Measurements from ENCODE around the gene ARMH3.

DNA sequence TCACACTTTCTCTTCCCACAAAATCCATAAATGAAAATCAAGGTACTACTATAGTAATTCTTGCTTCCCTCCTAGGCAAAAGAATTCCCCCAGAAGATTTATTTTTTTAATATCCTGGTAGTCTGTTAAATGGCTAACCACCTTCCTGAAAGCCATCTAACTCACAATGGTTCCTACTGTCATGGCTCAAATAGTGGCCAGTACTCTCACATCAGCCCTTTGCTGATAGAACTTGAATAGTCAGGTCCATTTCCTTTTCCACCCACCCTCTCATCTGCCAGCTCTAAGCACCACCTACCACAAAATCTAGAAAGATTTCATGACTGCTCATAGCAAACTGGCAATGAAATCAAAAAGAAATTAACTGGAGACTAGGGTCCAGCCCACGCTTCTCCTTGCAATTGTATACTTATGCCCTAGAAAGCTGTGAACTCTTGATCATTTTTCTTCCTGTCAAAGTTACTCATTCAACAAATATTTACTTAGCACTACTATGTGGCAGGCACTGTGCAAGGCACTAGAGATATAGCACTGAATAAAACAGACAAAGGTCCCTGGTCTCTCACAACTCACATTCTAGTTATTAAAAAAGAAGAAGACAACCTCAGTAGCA, 60.4 kb downstream of the ARMH3 start:
- no peak for TF ChIP-seq JUND (IDR thresholded peaks at IDR 0.05; ENCODE audit: low read depth, low read length)
- no peak for TF ChIP-seq POLR2AphosphoS5 (IDR thresholded peaks at IDR 0.05; ENCODE audit: low read length)
- TF ChIP-seq, protein P1, sequence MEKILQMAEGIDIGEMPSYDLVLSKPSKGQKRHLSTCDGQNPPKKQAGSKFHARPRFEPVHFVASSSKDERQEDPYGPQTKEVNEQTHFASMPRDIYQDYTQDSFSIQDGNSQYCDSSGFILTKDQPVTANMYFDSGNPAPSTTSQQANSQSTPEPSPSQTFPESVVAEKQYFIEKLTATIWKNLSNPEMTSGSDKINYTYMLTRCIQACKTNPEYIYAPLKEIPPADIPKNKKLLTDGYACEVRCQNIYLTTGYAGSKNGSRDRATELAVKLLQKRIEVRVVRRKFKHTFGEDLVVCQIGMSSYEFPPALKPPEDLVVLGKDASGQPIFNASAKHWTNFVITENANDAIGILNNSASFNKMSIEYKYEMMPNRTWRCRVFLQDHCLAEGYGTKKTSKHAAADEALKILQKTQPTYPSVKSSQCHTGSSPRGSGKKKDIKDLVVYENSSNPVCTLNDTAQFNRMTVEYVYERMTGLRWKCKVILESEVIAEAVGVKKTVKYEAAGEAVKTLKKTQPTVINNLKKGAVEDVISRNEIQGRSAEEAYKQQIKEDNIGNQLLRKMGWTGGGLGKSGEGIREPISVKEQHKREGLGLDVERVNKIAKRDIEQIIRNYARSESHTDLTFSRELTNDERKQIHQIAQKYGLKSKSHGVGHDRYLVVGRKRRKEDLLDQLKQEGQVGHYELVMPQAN (conservative IDR thresholded peaks at IDR 0.05): no peak
- no peak for TF ChIP-seq NR2F1 (conservative IDR thresholded peaks at IDR 0.05)
- no peak for TF ChIP-seq TAF1 (IDR thresholded peaks at IDR 0.05; ENCODE audit: borderline replicate concordance, low read depth, low read length)
- TF ChIP-seq, protein P2, sequence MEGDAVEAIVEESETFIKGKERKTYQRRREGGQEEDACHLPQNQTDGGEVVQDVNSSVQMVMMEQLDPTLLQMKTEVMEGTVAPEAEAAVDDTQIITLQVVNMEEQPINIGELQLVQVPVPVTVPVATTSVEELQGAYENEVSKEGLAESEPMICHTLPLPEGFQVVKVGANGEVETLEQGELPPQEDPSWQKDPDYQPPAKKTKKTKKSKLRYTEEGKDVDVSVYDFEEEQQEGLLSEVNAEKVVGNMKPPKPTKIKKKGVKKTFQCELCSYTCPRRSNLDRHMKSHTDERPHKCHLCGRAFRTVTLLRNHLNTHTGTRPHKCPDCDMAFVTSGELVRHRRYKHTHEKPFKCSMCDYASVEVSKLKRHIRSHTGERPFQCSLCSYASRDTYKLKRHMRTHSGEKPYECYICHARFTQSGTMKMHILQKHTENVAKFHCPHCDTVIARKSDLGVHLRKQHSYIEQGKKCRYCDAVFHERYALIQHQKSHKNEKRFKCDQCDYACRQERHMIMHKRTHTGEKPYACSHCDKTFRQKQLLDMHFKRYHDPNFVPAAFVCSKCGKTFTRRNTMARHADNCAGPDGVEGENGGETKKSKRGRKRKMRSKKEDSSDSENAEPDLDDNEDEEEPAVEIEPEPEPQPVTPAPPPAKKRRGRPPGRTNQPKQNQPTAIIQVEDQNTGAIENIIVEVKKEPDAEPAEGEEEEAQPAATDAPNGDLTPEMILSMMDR (IDR thresholded peaks at IDR 0.05 in 2 of 3, conservative IDR thresholded peaks at IDR 0.05 in 1 of 3; ENCODE audit: control insufficient read depth in 2 of 3, extremely low read depth in 1 of 3, insufficient read depth in 1 of 3, low read depth in 3 of 3, low read length in 3 of 3): no peak
- TF ChIP-seq, protein P3, sequence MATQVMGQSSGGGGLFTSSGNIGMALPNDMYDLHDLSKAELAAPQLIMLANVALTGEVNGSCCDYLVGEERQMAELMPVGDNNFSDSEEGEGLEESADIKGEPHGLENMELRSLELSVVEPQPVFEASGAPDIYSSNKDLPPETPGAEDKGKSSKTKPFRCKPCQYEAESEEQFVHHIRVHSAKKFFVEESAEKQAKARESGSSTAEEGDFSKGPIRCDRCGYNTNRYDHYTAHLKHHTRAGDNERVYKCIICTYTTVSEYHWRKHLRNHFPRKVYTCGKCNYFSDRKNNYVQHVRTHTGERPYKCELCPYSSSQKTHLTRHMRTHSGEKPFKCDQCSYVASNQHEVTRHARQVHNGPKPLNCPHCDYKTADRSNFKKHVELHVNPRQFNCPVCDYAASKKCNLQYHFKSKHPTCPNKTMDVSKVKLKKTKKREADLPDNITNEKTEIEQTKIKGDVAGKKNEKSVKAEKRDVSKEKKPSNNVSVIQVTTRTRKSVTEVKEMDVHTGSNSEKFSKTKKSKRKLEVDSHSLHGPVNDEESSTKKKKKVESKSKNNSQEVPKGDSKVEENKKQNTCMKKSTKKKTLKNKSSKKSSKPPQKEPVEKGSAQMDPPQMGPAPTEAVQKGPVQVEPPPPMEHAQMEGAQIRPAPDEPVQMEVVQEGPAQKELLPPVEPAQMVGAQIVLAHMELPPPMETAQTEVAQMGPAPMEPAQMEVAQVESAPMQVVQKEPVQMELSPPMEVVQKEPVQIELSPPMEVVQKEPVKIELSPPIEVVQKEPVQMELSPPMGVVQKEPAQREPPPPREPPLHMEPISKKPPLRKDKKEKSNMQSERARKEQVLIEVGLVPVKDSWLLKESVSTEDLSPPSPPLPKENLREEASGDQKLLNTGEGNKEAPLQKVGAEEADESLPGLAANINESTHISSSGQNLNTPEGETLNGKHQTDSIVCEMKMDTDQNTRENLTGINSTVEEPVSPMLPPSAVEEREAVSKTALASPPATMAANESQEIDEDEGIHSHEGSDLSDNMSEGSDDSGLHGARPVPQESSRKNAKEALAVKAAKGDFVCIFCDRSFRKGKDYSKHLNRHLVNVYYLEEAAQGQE (IDR thresholded peaks at IDR 0.05; ENCODE audit: low read depth, low read length): no peak
- TF ChIP-seq, protein P4, sequence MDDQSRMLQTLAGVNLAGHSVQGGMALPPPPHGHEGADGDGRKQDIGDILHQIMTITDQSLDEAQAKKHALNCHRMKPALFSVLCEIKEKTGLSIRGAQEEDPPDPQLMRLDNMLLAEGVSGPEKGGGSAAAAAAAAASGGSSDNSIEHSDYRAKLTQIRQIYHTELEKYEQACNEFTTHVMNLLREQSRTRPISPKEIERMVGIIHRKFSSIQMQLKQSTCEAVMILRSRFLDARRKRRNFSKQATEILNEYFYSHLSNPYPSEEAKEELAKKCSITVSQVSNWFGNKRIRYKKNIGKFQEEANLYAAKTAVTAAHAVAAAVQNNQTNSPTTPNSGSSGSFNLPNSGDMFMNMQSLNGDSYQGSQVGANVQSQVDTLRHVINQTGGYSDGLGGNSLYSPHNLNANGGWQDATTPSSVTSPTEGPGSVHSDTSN (IDR thresholded peaks at IDR 0.05; ENCODE audit: insufficient replicate concordance, low read depth, low read length): no peak
